Natural killer cell (primary cell): ENCODE results near the gene EXD3. TPM values are rescaled to one million over a fixed set of nuclear protein-coding genes. Genes with fewer than 3 reads are reported as not detected.
"Not testable (repeated sequence)": the region's sequence is repeated elsewhere in the genome, so short reads cannot be mapped to it uniquely, and the experiment has no call there.

Source experiments
- ATAC-seq, 3 donors: fragments of 150-1000 bp in 2 of 3; fragments of 200-7000 bp in 1 of 3; cut with Tn5 transposase; 1 replicate in 1 of 3; 2 replicates in 2 of 3; pipeline ENCODE4 v1.10.0; 2021; ENCODE audit warnings: mild to moderate bottlenecking in 2 of 3, moderate library complexity in 2 of 3
- DNase-seq, 2 donors: peaks; one replicate each; pipeline versions ENCODE4 v3.0.0 to v3.0.0-alpha.2; 2013 to 2021; ENCODE audit warnings: mixed read lengths in 1 of 2
- H3K27ac ChIP-seq: one replicate; pipeline ENCODE4 v1.5.1; 2013; ENCODE audit warnings: mild to moderate bottlenecking, low read length
- H3K27me3 ChIP-seq: one replicate; pipeline ENCODE4 v1.6.1; 2013; ENCODE audit warnings: low read length; ENCODE audit not compliant: control insufficient read depth, insufficient read depth
- H3K36me3 ChIP-seq: one replicate; pipeline ENCODE4 v1.6.1; 2013; ENCODE audit warnings: low read length; ENCODE audit not compliant: control insufficient read depth, insufficient read depth
- H3K4me1 ChIP-seq: one replicate; pipeline ENCODE4 v1.6.1; 2013; ENCODE audit warnings: low read length; ENCODE audit not compliant: control insufficient read depth, insufficient read depth
- H3K4me3 ChIP-seq: one replicate; pipeline ENCODE4 v1.5.1; 2013; ENCODE audit warnings: low read length
- H3K9me3 ChIP-seq: one replicate; pipeline ENCODE4 v1.6.1; 2013; ENCODE audit warnings: low read length; ENCODE audit not compliant: control insufficient read depth, insufficient read depth
- H3K27ac Mint-ChIP-seq, 2 donors: one replicate each; pipeline ENCODE4 v1.8.0; 2022; ENCODE audit warnings: mild to moderate bottlenecking in 2 of 2, mixed read lengths in 2 of 2, moderate library complexity in 1 of 2
- H3K27me3 Mint-ChIP-seq, 2 donors: one replicate each; pipeline ENCODE4 v1.8.0; 2022; ENCODE audit warnings: low read depth in 2 of 2, mixed read lengths in 2 of 2
- H3K36me3 Mint-ChIP-seq: one replicate; pipeline ENCODE4 v1.8.0; 2022; ENCODE audit warnings: mixed read lengths
- H3K4me1 Mint-ChIP-seq, 2 donors: one replicate each; pipeline ENCODE4 v1.8.0; 2022; ENCODE audit warnings: mixed read lengths in 2 of 2
- H3K4me3 Mint-ChIP-seq: one replicate; pipeline ENCODE4 v1.8.0; 2022; ENCODE audit warnings: mild to moderate bottlenecking, moderate library complexity, mixed read lengths
- H3K9me3 Mint-ChIP-seq, 2 donors: one replicate each; pipeline ENCODE4 v1.8.0; 2022; ENCODE audit warnings: mixed read lengths in 2 of 2
- CTCF ChIP-seq: fragments of 200-600 bp; IDR thresholded peaks from one replicate; pipeline ENCODE4 v1.8.0; 2022; ENCODE audit warnings: antibody characterized with exemption
- WGBS: methylation state at CpG from one replicate; pipeline ENCODE4 v1.1.7; 2013; ENCODE audit warnings: missing lambda C conversion rate; ENCODE audit not compliant: insufficient coverage; 5-methylcytosine and 5-hydroxymethylcytosine counted together
- intact Hi-C: fragments of 100-400 bp; cut with micrococcal nuclease; formaldehyde crosslinking; loops from one replicate; pipeline ENCODE4 v1.14.2; 2022
- total RNA-seq, 4 donors: library from RNA; stranded (reverse); fragments of 120-200 nt in 1 of 4; gene quantifications; one replicate each; pipeline versions ENCODE4 v1.2.3 to v1.2.4, GENCODE V29; 2013 to 2022

Gene EXD3
- total RNA-seq, 3 donors from 2014 or later (not counting 1 experiment from before 2014, with no cell fraction given): 28.0 to 35.3 (median 29.6) TPM

GRCh38 chr9:137387891-137388560 lies 34.9 kb downstream of the EXD3 start:
- WGBS: 90% methylated on average over 26 of the region's 26 CpGs
- TF ChIP-seq CTCF: no peak

GRCh38 chr9:137387114-137387890 lies 35.7 kb downstream of the EXD3 start:
- ATAC-seq (peak in 2 of 3 donors; percentile 65 to 79), DNase-seq (peak; percentile 41 to 61)
- Mint-ChIP-seq H3K27ac (peak overlapping the region in 1 of 2 donors; percentile 97), H3K9me3 (no peaks in the 10 kb centered on the region), H3K4me3 (no peak overlapping the region), H3K27me3 (no peaks in the 10 kb centered on the region), H3K36me3 (no peaks in the 10 kb centered on the region), H3K4me1 (peaks cover 0 to 28% of the 10 kb centered on the region in 2 donors)
- Histone ChIP-seq H3K9me3 (no peaks in the 10 kb centered on the region), H3K4me1 (peaks cover 23% of the 10 kb centered on the region), H3K4me3 (no peak overlapping the region), H3K36me3 (no peaks in the 10 kb centered on the region), H3K27ac (peak overlapping the region; percentile 14), H3K27me3 (no peaks in the 10 kb centered on the region)
- intact Hi-C loops: no loop called here
- WGBS: 63% methylated on average over 34 of the region's 34 CpGs
- no peak for TF ChIP-seq CTCF

More at GRCh38 chr9:137387891-137388560, 34.9 kb downstream of the EXD3 start:
- Histone ChIP-seq H3K27ac (no peak overlapping the region), H3K9me3 (no peaks in the 10 kb centered on the region), H3K4me1 (peaks cover 23% of the 10 kb centered on the region), H3K36me3 (no peaks in the 10 kb centered on the region), H3K4me3 (no peak overlapping the region), H3K27me3 (no peaks in the 10 kb centered on the region)
- no peaks in the 10 kb centered on the region for H3K36me3 Mint-ChIP-seq
- DNase-seq: no peak
- H3K27me3 Mint-ChIP-seq: no peaks in the 10 kb centered on the region
- ATAC-seq: no peak
- H3K4me1 Mint-ChIP-seq: peaks cover 0 to 28% of the 10 kb centered on the region in 2 donors
- peak overlapping the region in 1 of 2 donors; percentile 97 for H3K27ac Mint-ChIP-seq
- no peaks in the 10 kb centered on the region for H3K9me3 Mint-ChIP-seq
- intact Hi-C loops: no loop called here
- H3K4me3 Mint-ChIP-seq: no peak overlapping the region

- H3K27ac Mint-ChIP-seq: peak overlapping the region in 1 of 2 donors; percentile 97
- ATAC-seq, H3K4me3 Mint-ChIP-seq, H3K36me3 Mint-ChIP-seq, H3K9me3 ChIP-seq, H3K27me3 ChIP-seq, H3K4me3 ChIP-seq, H3K9me3 Mint-ChIP-seq, H3K27me3 Mint-ChIP-seq, H3K36me3 ChIP-seq, H3K27ac ChIP-seq, DNase-seq, intact Hi-C loops: not testable (repeated sequence)
- peaks cover 23% of the 10 kb centered on the region for H3K4me1 ChIP-seq
- H3K4me1 Mint-ChIP-seq: peaks cover 0 to 28% of the 10 kb centered on the region in 2 donors
- WGBS: 77% methylated on average over 12 of the region's 12 CpGs
These were observed 36.4 kb downstream of the EXD3 start for GRCh38 chr9:137386507-137387113.

- no peak overlapping the region for H3K27ac Mint-ChIP-seq
- H3K27me3 Mint-ChIP-seq: no peaks in the 10 kb centered on the region
- intact Hi-C loops: no loop called here
- Histone ChIP-seq H3K27ac (no peak overlapping the region), H3K36me3 (no peaks in the 10 kb centered on the region), H3K27me3 (no peaks in the 10 kb centered on the region), H3K9me3 (no peaks in the 10 kb centered on the region), H3K4me3 (no peak overlapping the region), H3K4me1 (peaks cover 17% of the 10 kb centered on the region)
- DNase-seq: no peak
- no peaks in the 10 kb centered on the region for H3K36me3 Mint-ChIP-seq
- H3K9me3 Mint-ChIP-seq: no peaks in the 10 kb centered on the region
- WGBS: 93% methylated on average over 26 of the region's 26 CpGs
- H3K4me1 Mint-ChIP-seq: peaks cover 0 to 21% of the 10 kb centered on the region in 2 donors
- no peak for TF ChIP-seq CTCF
- H3K4me3 Mint-ChIP-seq: no peak overlapping the region
- ATAC-seq: no peak
These were observed 37.8 kb downstream of the EXD3 start for GRCh38 chr9:137385061-137385655.
